SU-DHL-6 (cell line): ENCODE data around the gene ZNF273.
"Not testable (repeated sequence)": the region's sequence is repeated elsewhere in the genome, so short reads cannot be mapped to it uniquely, and the experiment has no call there.

Source experiments
- CTCF ChIP-seq: fragments of 200-600 bp; sonication (generic); IDR thresholded peaks from one replicate; pipeline ENCODE4 v1.5.1; 2017; ENCODE audit warnings: antibody characterized with exemption, mild to moderate bottlenecking, low read length, moderate library complexity; ENCODE audit not compliant: insufficient read depth, poor library complexity, severe bottlenecking
- EZH2phosphoT487 ChIP-seq: fragments of 200-600 bp; sonication (generic), shearing (Covaris generic); conservative IDR thresholded peaks from 2 replicates; pipeline ENCODE4 v1.6.1; 2018; ENCODE audit warnings: mild to moderate bottlenecking, antibody characterized with exemption, low read length, moderate library complexity, mixed read lengths

- not testable (repeated sequence) for TF ChIP-seq CTCF, EZH2phosphoT487
These were observed 12.8 kb upstream of the ZNF273 start for GRCh38 chr7:64890273-64890672.
